ENCODE data around the gene TBXA2R. TPM values are rescaled to one million over a fixed set of nuclear protein-coding genes. Genes with fewer than 3 reads are reported as not detected.

TBXA2R gene
- polyA plus RNA-seq, 1 donor (not counting 4 experiments of a cell fraction or from before 2014, with no cell fraction given): not detected

GRCh38 chr19:3550947-3551791 lies 55.5 kb downstream of the TBXA2R start:
- Histone ChIP-seq H3K9me3 (ENCODE audit: control insufficient read depth, low read depth, low read length) (no peaks in the 10 kb centered on the region), H3K4me1 (ENCODE audit: control insufficient read depth, extremely low read depth, insufficient read depth, low read length) (peaks cover 5% of the 10 kb centered on the region), H3K36me3 (ENCODE audit: control insufficient read depth in 2 of 2, extremely low read depth in 1 of 2, insufficient read depth in 2 of 2, low read length in 2 of 2) (peaks cover 9 to 15% of the 10 kb centered on the region in 2 experiments), H3K4me3 (ENCODE audit: control insufficient read depth in 2 of 3, extremely low read depth in 1 of 3, insufficient read depth in 2 of 3, low read depth in 1 of 3, low read length in 3 of 3) (no peak overlapping the region), H2AFZ (ENCODE audit: control insufficient read depth, low read length) (no peak overlapping the region), H3K79me2 (ENCODE audit: control insufficient read depth, insufficient read depth, low read length) (peaks cover 26% of the 10 kb centered on the region), H3K27me3 (ENCODE audit: control insufficient read depth, extremely low read depth, insufficient read depth, low read length) (no peaks in the 10 kb centered on the region), H4K20me1 (ENCODE audit: control insufficient read depth, extremely low read depth, insufficient read depth, low read length) (peaks cover 7% of the 10 kb centered on the region), H3K9me1 (ENCODE audit: control insufficient read depth, extremely low read depth, insufficient read depth, low read length) (no peaks in the 10 kb centered on the region), H3K9ac (ENCODE audit: control insufficient read depth, extremely low read depth, insufficient read depth, low read length) (no peak overlapping the region), H3K27ac (ENCODE audit: control insufficient read depth, insufficient read depth, low read length) (no peak overlapping the region), H3K4me2 (ENCODE audit: control insufficient read depth, extremely low read depth, insufficient read depth, low read depth, low read length) (no peak overlapping the region)
- FAIRE-seq (no peak), DNase-seq (ENCODE audit: low read depth, low spot score) (no peak)
- no peak for TF ChIP-seq CTCF (optimal IDR thresholded peaks at IDR 0.05 in 1 of 3, IDR thresholded peaks at IDR 0.05 in 1 of 3, conservative IDR thresholded peaks at IDR 0.05 in 1 of 3; ENCODE audit: extremely low read depth in 1 of 3, insufficient read depth in 2 of 3, low read length in 3 of 3)
- TF ChIP-seq EZH2 (IDR thresholded peaks at IDR 0.05; ENCODE audit: low read length): no peak
- dilution Hi-C loops (cut with MboI; ENCODE audit: extremely low pct_ligation_motif_present, low sequenced_read_pairs): no loop called here

- peaks cover 9 to 17% of the 10 kb centered on the region in 2 experiments for H3K36me3 ChIP-seq (ENCODE audit: control insufficient read depth in 2 of 2, extremely low read depth in 1 of 2, insufficient read depth in 2 of 2, low read length in 2 of 2)
- H3K27me3 ChIP-seq (ENCODE audit: control insufficient read depth, extremely low read depth, insufficient read depth, low read length): no peaks in the 10 kb centered on the region
- no peaks in the 10 kb centered on the region for H3K9me1 ChIP-seq (ENCODE audit: control insufficient read depth, extremely low read depth, insufficient read depth, low read length)
- FAIRE-seq (no peak), DNase-seq (ENCODE audit: low read depth, low spot score) (no peak)
- H3K27ac ChIP-seq (ENCODE audit: control insufficient read depth, insufficient read depth, low read length): no peak overlapping the region
- TF ChIP-seq EZH2 (IDR thresholded peaks at IDR 0.05; ENCODE audit: low read length): no peak
- TF ChIP-seq CTCF (optimal IDR thresholded peaks at IDR 0.05 in 1 of 3, IDR thresholded peaks at IDR 0.05 in 1 of 3, conservative IDR thresholded peaks at IDR 0.05 in 1 of 3; ENCODE audit: extremely low read depth in 1 of 3, insufficient read depth in 2 of 3, low read length in 3 of 3): no peak
- H4K20me1 ChIP-seq (ENCODE audit: control insufficient read depth, extremely low read depth, insufficient read depth, low read length): peaks cover 11% of the 10 kb centered on the region
- peaks cover 8% of the 10 kb centered on the region for H3K4me1 ChIP-seq (ENCODE audit: control insufficient read depth, extremely low read depth, insufficient read depth, low read length)
- H3K9me3 ChIP-seq (ENCODE audit: control insufficient read depth, low read depth, low read length): no peaks in the 10 kb centered on the region
- H3K79me2 ChIP-seq (ENCODE audit: control insufficient read depth, insufficient read depth, low read length): peaks cover 15% of the 10 kb centered on the region
- H3K4me3 ChIP-seq (ENCODE audit: control insufficient read depth in 2 of 3, extremely low read depth in 1 of 3, insufficient read depth in 2 of 3, low read depth in 1 of 3, low read length in 3 of 3): no peak overlapping the region
- H3K9ac ChIP-seq (ENCODE audit: control insufficient read depth, extremely low read depth, insufficient read depth, low read length): no peak overlapping the region
- no peak overlapping the region for H3K4me2 ChIP-seq (ENCODE audit: control insufficient read depth, extremely low read depth, insufficient read depth, low read depth, low read length)
- dilution Hi-C loops (cut with MboI; ENCODE audit: extremely low pct_ligation_motif_present, low sequenced_read_pairs): no loop called here
- H2AFZ ChIP-seq (ENCODE audit: control insufficient read depth, low read length): no peak overlapping the region
These were observed 56.9 kb downstream of the TBXA2R start for GRCh38 chr19:3549816-3550215.

All from keratinocyte (primary cell).